Cortex of kidney (tissue), 1 donor: ENCODE measurements around the gene MLH3.

Experiments
- DNase-seq: peaks from one replicate; lab custom pipeline; 2025; lab: John Stamatoyannopoulos, UW

Gene MLH3

DNA sequence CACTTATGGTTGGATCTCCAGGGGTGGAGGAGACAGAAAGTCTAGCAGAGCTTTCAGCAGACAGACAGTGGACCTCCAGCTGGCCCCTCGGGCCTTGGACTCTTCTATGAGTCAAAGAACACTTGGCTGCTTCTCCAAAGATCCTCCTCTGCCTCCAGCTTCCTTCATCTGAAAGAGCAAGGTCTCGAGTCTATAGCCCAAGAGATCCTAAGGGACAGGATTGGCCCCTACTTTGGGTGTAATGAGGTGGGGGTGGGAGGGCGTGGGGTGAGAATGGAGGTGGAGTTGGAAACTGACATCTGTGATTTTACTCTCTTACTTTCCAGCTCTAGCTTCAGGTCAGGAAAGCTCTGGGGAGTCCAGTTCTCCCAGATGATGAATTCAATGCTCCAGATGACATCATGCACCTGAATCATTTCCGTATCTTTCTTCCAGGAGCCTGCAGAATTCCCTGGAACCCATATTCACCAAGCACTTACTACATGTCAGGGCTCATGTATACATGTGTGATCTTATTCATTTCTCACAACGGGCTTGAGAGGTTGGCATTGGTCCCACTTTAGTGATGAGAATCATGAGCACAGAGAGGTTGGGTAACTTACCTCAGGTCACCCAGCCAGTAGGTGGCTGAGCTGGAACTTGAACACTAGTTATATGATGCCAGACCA is 85.6 kb downstream of the MLH3 start:
- DNase-seq = no peak

DNA sequence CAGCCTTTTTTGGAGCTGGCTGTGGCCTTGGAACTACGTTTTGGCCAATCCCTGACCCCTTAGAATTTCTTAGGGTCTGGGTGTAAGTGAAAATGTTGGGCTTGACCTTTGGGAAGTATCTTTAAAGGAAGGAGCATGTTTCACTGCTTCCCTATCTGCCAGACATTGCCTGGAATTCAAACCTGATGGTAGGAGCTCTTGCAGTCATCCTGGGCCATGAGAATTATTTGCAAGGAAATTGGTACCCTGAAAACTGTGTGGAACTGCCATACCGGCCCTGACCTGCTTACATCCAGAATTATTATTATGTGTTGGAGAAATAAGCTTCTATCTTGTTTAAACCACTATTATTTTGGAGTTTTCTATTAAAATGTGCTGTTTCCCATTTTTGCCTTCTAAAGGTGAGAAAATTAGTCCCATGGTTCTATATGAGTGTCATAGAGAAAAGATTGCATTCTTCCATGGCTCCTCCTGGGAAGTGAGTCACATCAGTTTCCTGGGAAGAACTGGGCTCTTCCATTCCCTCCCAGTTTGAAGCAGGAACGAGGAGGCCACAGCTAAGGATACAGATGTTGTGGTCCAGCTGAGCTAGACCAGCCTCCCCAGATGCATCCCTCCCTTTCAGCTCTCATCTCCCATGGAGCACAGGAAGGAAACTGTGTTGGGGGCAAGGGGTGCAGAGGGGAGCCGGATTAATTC is 86.3 kb downstream of the MLH3 start:
- no peak for DNase-seq
